Tibial artery (tissue), 4 donors: ENCODE results near the gene NDE1.

Experiments used
- DNase-seq, 2 donors: peaks; one replicate each; pipeline ENCODE4 v3.0.0-alpha.2; 2019
- H3K27ac ChIP-seq, 2 donors: fragments of 200-600 bp; sonication (generic) in 1 of 2; 1 replicate in 1 of 2; 2 replicates in 1 of 2; pipeline ENCODE4 v1.5.1; 2018 to 2019; ENCODE audit warnings: mild to moderate bottlenecking in 1 of 2
- H3K27me3 ChIP-seq, 2 donors: fragments of 200-600 bp; sonication (generic) in 1 of 2; one replicate each; pipeline versions ENCODE4 v1.5.1 to v1.6.0; 2016 to 2019
- H3K36me3 ChIP-seq, 3 donors: fragments of 200-600 bp; sonication (generic) in 2 of 3; one replicate each; pipeline ENCODE4 v1.5.1; 2016 to 2019; ENCODE audit warnings: mild to moderate bottlenecking in 2 of 3
- H3K4me1 ChIP-seq, 4 donors: fragments of 200-600 bp; sonication (generic) in 2 of 4; 1 replicate in 3 of 4; 2 replicates in 1 of 4; pipeline ENCODE4 v1.5.1; 2016 to 2019
- H3K4me3 ChIP-seq, 2 donors: fragments of 200-600 bp; sonication (generic) in 1 of 2; 1 replicate in 1 of 2; 2 replicates in 1 of 2; pipeline ENCODE4 v1.5.1; 2018 to 2019; ENCODE audit warnings: mild to moderate bottlenecking in 2 of 2
- H3K9me3 ChIP-seq, 3 donors: fragments of 200-600 bp; sonication (generic) in 1 of 3; one replicate each; pipeline ENCODE4 v1.5.1; 2016 to 2019
- CTCF ChIP-seq, 2 experiments: fragments of 200-600 bp in 1 of 2; fragments of 450-650 bp in 1 of 2; IDR thresholded peaks; one replicate each; pipeline ENCODE4 v1.5.1; 2017 to 2019; ENCODE audit warnings: antibody characterized with exemption in 2 of 2, mild to moderate bottlenecking in 1 of 2, moderate library complexity in 1 of 2
- intact Hi-C: fragments of 100-400 bp; cut with DNase I; formaldehyde crosslinking; loops from one replicate; pipeline ENCODE4 v1.15.0; 2023; ENCODE audit warnings: low total_unique reads

NDE1 gene

GRCh38 chr16:15749985-15750384 is 99.9 kb downstream of the NDE1 start:
- Histone ChIP-seq H3K4me3 (no peak overlapping the region), H3K27me3 (no peaks in the 10 kb centered on the region), H3K9me3 (no peaks in the 10 kb centered on the region), H3K4me1 (peaks cover 0 to 6% (median 0%) of the 10 kb centered on the region in 4 donors), H3K27ac (peak overlapping the region; percentile 40 to 48), H3K36me3 (peaks cover 95 to 100% (median 95%) of the 10 kb centered on the region in 3 donors)
- DNase-seq: no peak
- no peak for TF ChIP-seq CTCF (IDR thresholded peaks at IDR 0.05)
- intact Hi-C loops: no loop called here

- intact Hi-C loops: no loop called here
- no peaks in the 10 kb centered on the region for H3K27me3 ChIP-seq
- DNase-seq: no peak
- peaks cover 91 to 99% (median 93%) of the 10 kb centered on the region in 3 donors for H3K36me3 ChIP-seq
- H3K4me3 ChIP-seq: no peak overlapping the region
- no peaks in the 10 kb centered on the region for H3K9me3 ChIP-seq
- peaks cover 0 to 6% (median 0%) of the 10 kb centered on the region in 4 donors for H3K4me1 ChIP-seq
- TF ChIP-seq CTCF (IDR thresholded peaks at IDR 0.05): no peak
- peak overlapping the region; percentile 52 to 61 for H3K27ac ChIP-seq
Observed at GRCh38 chr16:15751940-15752339, 101.9 kb downstream of the NDE1 start.

- Histone ChIP-seq H3K27me3 (no peaks in the 10 kb centered on the region), H3K27ac (peak overlapping the region; percentile 52 to 61), H3K9me3 (no peaks in the 10 kb centered on the region), H3K4me1 (peaks cover 0 to 6% (median 0%) of the 10 kb centered on the region in 4 donors), H3K36me3 (peaks cover 89 to 99% (median 93%) of the 10 kb centered on the region in 3 donors), H3K4me3 (no peak overlapping the region)
- DNase-seq: no peak
- intact Hi-C loops: no loop called here
- TF ChIP-seq CTCF (IDR thresholded peaks at IDR 0.05): no peak
Observed at GRCh38 chr16:15752717-15753488, 102.9 kb downstream of the NDE1 start.

GRCh38 chr16:15754821-15755534 is 104.9 kb downstream of the NDE1 start:
- H3K27ac ChIP-seq: peak overlapping the region; percentile 16 to 61
- H3K27me3 ChIP-seq: no peaks in the 10 kb centered on the region
- DNase-seq: no peak
- intact Hi-C loops: no loop called here
- H3K36me3 ChIP-seq: peaks cover 89 to 99% (median 91%) of the 10 kb centered on the region in 3 donors
- no peaks in the 10 kb centered on the region for H3K9me3 ChIP-seq
- no peak overlapping the region for H3K4me3 ChIP-seq
- TF ChIP-seq CTCF (IDR thresholded peaks at IDR 0.05): no peak
- peaks cover 0 to 6% (median 0%) of the 10 kb centered on the region in 4 donors for H3K4me1 ChIP-seq

- no peak for DNase-seq
- no peaks in the 10 kb centered on the region for H3K9me3 ChIP-seq
- no peak overlapping the region for H3K4me3 ChIP-seq
- H3K36me3 ChIP-seq: peaks cover 94 to 99% (median 96%) of the 10 kb centered on the region in 3 donors
- no peak for TF ChIP-seq CTCF (IDR thresholded peaks at IDR 0.05)
- intact Hi-C loops: no loop called here
- peaks cover 0 to 6% (median under 1%) of the 10 kb centered on the region in 4 donors for H3K4me1 ChIP-seq
- H3K27me3 ChIP-seq: no peaks in the 10 kb centered on the region
- H3K27ac ChIP-seq: peak overlapping the region in 1 of 2 donors; percentile 61
Observed at GRCh38 chr16:15757077-15757386, 107.0 kb downstream of the NDE1 start.
